ENCODE data around the gene FAF1.

Gene FAF1

GRCh38 chr1:50493710-50494109 lies 466.4 kb downstream of the FAF1 start:
- H3K9me3 Mint-ChIP-seq = peaks cover 19% of the 10 kb centered on the region
- no peak overlapping the region for H3K27ac Mint-ChIP-seq
- H3K4me3 Mint-ChIP-seq = no peak overlapping the region
- no peak for TF ChIP-seq CTCF (IDR thresholded peaks at IDR 0.05; ENCODE audit: unreplicated experiment in 3 of 3)
- H3K4me1 Mint-ChIP-seq = peaks cover 18% of the 10 kb centered on the region
- peaks cover 55% of the 10 kb centered on the region for H3K36me3 Mint-ChIP-seq (ENCODE audit: low read depth)
- H3K27me3 Mint-ChIP-seq (ENCODE audit: low read depth) = no peaks in the 10 kb centered on the region

- Mint-ChIP-seq H3K4me3 (no peak overlapping the region), H3K9me3 (peaks cover 10% of the 10 kb centered on the region), H3K27me3 (ENCODE audit: low read depth) (no peaks in the 10 kb centered on the region), H3K4me1 (peaks cover 28% of the 10 kb centered on the region), H3K27ac (no peak overlapping the region), H3K36me3 (ENCODE audit: low read depth) (peaks cover 44% of the 10 kb centered on the region)
- TF ChIP-seq CTCF (IDR thresholded peaks at IDR 0.05; ENCODE audit: unreplicated experiment in 3 of 3) = no peak
Measured at GRCh38 chr1:50492142-50492541, 467.9 kb downstream of the FAF1 start.

- TF ChIP-seq CTCF (IDR thresholded peaks at IDR 0.05; ENCODE audit: unreplicated experiment in 3 of 3) = no peak
- Mint-ChIP-seq H3K27me3 (ENCODE audit: low read depth) (no peaks in the 10 kb centered on the region), H3K36me3 (ENCODE audit: low read depth) (peaks cover 34% of the 10 kb centered on the region), H3K9me3 (peaks cover 3% of the 10 kb centered on the region), H3K4me3 (no peak overlapping the region), H3K4me1 (peaks cover 28% of the 10 kb centered on the region), H3K27ac (peak overlapping the region in 2 of 3 experiments; percentile 55 to 63)
Measured at GRCh38 chr1:50491142-50491541, 468.9 kb downstream of the FAF1 start.

GRCh38 chr1:50490640-50491039 lies 469.4 kb downstream of the FAF1 start:
- H3K9me3 Mint-ChIP-seq = no peaks in the 10 kb centered on the region
- no peak overlapping the region for H3K4me3 Mint-ChIP-seq
- H3K27me3 Mint-ChIP-seq (ENCODE audit: low read depth) = no peaks in the 10 kb centered on the region
- TF ChIP-seq CTCF (IDR thresholded peaks at IDR 0.05; ENCODE audit: unreplicated experiment in 3 of 3) = no peak
- peak overlapping the region in 2 of 3 experiments; percentile 55 to 63 for H3K27ac Mint-ChIP-seq
- H3K4me1 Mint-ChIP-seq = peaks cover 28% of the 10 kb centered on the region
- H3K36me3 Mint-ChIP-seq (ENCODE audit: low read depth) = peaks cover 29% of the 10 kb centered on the region

GRCh38 chr1:50488876-50489275 lies 471.2 kb downstream of the FAF1 start:
- H3K27ac Mint-ChIP-seq = peak overlapping the region; percentile 5 to 91 (median 78)
- no peaks in the 10 kb centered on the region for H3K9me3 Mint-ChIP-seq
- H3K4me1 Mint-ChIP-seq = peaks cover 28% of the 10 kb centered on the region
- H3K27me3 Mint-ChIP-seq (ENCODE audit: low read depth) = no peaks in the 10 kb centered on the region
- TF ChIP-seq CTCF (IDR thresholded peaks at IDR 0.05; ENCODE audit: unreplicated experiment in 3 of 3) = no peak
- H3K36me3 Mint-ChIP-seq (ENCODE audit: low read depth) = peaks cover 18% of the 10 kb centered on the region
- H3K4me3 Mint-ChIP-seq = no peak overlapping the region

GRCh38 chr1:50488356-50488755 lies 471.7 kb downstream of the FAF1 start:
- peak overlapping the region; percentile 5 to 91 (median 78) for H3K27ac Mint-ChIP-seq
- peaks cover 21% of the 10 kb centered on the region for H3K36me3 Mint-ChIP-seq (ENCODE audit: low read depth)
- no peak for TF ChIP-seq CTCF (IDR thresholded peaks at IDR 0.05; ENCODE audit: unreplicated experiment in 3 of 3)
- no peaks in the 10 kb centered on the region for H3K27me3 Mint-ChIP-seq (ENCODE audit: low read depth)
- no peak overlapping the region for H3K4me3 Mint-ChIP-seq
- peaks cover 28% of the 10 kb centered on the region for H3K4me1 Mint-ChIP-seq
- no peaks in the 10 kb centered on the region for H3K9me3 Mint-ChIP-seq

All from nephron (organoid).